ENCODE measurements around the gene GRID2. TPM values are rescaled to one million over a fixed set of nuclear protein-coding genes. Genes with fewer than 3 reads are reported as not detected.

The GRID2 gene
- total RNA-seq: not detected in 2 replicates

DNA sequence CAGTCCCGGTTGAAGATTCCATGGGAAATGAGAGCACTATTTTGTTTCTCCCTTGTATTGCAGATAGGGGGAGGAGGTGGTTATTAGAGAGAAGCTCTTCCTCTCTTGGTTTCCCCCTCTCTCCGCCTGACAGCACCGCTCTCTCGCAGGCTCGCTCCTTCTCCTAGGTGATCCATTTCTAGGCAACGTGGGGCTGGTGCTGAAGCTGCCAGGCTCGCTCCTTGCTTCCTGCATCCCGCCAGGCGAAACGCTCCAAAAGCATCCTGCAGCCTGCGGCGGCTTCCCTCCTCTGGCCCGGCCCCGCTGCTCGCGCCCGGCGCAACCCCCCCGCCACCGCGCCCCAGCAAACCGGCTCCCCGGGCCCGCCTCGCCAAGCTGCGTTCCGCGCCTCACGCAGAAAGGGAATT is at the start of gene GRID2:
Gene GRID2, plus strand, starts transcription at position 346 of the 407 bp plus-strand sequence.
- TF ChIP-seq, protein P1, sequence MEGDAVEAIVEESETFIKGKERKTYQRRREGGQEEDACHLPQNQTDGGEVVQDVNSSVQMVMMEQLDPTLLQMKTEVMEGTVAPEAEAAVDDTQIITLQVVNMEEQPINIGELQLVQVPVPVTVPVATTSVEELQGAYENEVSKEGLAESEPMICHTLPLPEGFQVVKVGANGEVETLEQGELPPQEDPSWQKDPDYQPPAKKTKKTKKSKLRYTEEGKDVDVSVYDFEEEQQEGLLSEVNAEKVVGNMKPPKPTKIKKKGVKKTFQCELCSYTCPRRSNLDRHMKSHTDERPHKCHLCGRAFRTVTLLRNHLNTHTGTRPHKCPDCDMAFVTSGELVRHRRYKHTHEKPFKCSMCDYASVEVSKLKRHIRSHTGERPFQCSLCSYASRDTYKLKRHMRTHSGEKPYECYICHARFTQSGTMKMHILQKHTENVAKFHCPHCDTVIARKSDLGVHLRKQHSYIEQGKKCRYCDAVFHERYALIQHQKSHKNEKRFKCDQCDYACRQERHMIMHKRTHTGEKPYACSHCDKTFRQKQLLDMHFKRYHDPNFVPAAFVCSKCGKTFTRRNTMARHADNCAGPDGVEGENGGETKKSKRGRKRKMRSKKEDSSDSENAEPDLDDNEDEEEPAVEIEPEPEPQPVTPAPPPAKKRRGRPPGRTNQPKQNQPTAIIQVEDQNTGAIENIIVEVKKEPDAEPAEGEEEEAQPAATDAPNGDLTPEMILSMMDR (conservative IDR thresholded peaks at IDR 0.05; ENCODE audit: low read depth, low read length): no peak
- H3K4me3 ChIP-seq (ENCODE audit: low read depth, low read length): no peak within 1 kb of the TSS
- DNase-seq (ENCODE audit: low read depth): no peak

DNA sequence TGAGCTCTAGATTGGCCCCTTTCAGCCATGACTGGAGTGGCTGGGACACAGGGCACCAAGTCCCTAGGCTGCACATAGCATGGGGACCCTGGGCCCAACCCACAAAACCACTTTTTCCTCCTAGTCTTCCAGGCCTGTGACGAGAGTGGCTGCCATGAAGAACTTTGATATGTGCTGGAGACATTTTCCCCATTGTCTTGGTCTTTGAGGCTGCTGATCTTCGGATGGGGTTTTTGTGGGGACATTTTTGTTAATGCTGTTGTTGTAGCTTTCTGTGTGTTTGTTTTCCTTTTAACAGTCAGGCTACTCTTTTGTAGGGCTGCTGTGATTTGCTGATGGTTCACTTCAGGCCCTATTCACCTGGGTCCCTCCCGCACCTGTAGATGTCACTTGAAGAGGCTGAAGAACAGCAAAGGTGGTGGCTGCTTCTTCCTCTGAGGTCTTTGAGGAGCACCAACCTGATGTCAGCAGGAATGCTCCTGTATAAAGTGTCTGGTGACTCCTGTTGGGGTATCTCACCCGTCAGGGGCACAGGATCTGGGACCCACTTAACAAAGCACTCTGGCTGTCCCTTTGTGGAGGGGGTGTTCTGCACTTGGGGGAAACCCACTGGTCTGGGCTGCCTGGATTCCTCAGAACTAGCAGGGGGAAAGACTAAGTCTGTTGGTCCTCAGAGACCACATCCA is 49.6 kb upstream of the GRID2 start:
- TF ChIP-seq, protein P1 (conservative IDR thresholded peaks at IDR 0.05; ENCODE audit: low read depth, low read length): no peak
- H3K4me3 ChIP-seq (ENCODE audit: low read depth, low read length): no peak overlapping the region
- DNase-seq (ENCODE audit: low read depth): no peak

DNA sequence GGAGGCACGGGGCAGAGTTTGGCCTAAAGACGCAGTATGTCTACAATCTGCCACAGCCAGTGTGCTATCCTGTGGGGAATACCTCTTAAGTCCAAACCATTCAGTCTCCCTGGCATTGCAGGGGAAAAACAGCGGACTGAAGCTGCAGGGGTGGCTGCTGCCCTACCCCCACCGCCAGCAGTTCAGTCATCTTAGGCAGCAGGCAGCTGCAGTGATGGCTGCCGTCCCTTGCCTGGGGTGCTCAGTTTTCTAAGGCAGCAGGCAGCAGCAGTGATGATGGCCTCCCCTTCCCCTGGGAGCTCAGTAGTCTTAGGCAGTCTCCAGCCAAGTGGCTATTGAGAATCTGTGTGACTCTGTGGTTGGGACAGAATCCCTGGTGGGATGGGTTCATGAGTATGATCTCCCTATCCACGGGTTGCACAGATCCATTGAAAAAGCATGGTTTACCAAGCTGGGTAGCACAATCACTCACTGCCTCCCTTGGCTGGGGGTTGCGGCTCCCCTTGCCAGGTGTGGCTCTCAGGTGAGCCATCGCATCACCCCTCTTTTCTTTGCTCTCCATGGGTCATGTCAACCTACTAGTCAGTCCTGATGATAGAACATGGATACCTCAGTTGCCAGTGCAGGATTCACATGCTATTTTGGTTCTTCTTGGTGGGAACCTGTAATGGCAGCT is 48.9 kb upstream of the GRID2 start:
- no peak overlapping the region for H3K4me3 ChIP-seq (ENCODE audit: low read depth, low read length)
- TF ChIP-seq, protein P1 (conservative IDR thresholded peaks at IDR 0.05; ENCODE audit: low read depth, low read length): no peak
- no peak for DNase-seq (ENCODE audit: low read depth)

DNA sequence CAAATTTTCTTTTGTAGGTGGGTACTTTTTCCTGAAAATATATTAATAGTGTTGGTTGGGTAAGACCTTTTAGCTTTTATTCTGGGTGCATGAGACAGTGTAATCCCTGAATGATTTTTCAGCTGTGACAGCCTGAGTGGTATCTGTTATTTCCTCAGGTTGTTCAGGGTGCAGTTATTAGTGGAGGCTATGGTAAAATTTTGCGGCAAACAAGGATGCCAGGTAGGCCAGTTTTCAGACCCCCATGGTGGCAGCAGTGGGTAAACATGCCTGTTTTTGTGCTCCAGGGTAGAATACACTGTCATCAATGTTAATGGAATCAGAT is 47.9 kb upstream of the GRID2 start:
- DNase-seq (ENCODE audit: low read depth): no peak

DNA sequence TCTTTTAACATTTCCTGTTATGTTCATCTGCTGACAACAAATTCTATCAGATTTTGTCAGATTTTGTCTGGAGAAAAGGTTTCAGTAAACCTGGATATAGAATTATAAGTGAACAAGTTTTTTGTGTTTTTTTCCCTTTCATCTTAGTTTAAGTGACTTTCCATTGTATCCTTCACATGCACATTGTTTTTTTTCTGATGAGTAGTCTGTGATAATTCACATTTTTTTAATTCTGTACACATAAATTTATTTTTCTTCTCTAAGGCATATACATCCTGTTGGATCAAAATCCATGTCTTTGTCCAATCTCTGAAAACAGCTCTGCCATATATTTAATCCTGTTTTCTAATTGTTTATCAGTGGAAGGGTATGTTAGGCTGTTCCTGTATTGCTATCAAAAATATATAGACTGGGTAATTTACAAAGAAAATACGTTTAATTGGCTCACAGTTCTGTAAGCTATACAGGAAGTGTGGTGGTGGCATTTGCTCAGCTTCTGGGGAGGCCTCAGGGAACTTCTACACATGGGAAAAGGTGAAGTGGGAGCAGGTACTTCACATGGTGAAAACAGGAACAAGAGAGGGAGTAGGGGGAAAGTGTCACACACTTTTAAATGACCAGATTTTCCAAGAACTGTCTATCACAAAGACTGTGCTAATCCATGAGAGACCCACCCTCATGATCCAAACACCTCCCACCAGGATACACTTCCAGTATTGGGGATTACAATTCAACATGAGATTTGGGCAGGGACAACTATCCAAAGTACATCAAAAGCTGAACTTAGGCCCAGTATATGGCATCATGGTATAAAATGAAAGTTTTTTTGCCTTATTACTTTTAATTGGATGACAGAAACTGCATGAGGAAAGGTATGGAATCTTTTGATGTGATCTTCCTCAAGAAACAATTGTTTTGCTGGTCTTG is 45.6 kb upstream of the GRID2 start:
- H3K4me3 ChIP-seq (ENCODE audit: low read depth, low read length): no peak overlapping the region
- TF ChIP-seq, protein P1 (conservative IDR thresholded peaks at IDR 0.05; ENCODE audit: low read depth, low read length): no peak
- no peak for DNase-seq (ENCODE audit: low read depth)

More for the DNA sequence above, 47.9 kb upstream of the GRID2 start:
- TF ChIP-seq, protein P1 (conservative IDR thresholded peaks at IDR 0.05; ENCODE audit: low read depth, low read length): no peak
- H3K4me3 ChIP-seq (ENCODE audit: low read depth, low read length): no peak overlapping the region

DNA sequence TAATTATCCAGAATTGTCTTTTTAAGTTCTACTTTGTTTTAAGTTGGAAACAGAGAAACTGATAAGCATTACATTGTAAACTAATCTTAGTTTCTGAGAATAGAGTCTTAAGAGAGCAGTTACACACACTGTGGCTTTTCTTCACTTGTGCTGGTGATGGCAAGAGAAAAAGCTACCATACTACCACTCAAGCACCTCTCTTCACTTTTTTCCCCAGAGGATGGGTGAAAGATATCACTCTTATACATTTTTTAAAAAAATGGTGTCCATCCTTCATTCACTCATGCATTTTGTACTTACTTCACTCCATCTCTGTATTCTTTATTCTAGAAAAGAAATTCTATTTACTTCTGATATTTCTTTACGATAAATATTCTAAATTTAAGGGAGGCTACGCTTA is 42.5 kb upstream of the GRID2 start:
- H3K4me3 ChIP-seq (ENCODE audit: low read depth, low read length): no peak overlapping the region
- no peak for DNase-seq (ENCODE audit: low read depth)
- TF ChIP-seq, protein P1 (conservative IDR thresholded peaks at IDR 0.05; ENCODE audit: low read depth, low read length): no peak

Data from epithelial cell of proximal tubule (primary cell).